ENCODE measurements around the gene IQSEC3.

The IQSEC3 gene

GRCh38 chr12:82740-83139 is 16.2 kb downstream of the IQSEC3 start:
- H3K79me1 ChIP-seq (replicated peaks; ENCODE audit: low read length, poor library complexity, severe bottlenecking) = no peaks in the 10 kb centered on the region
- H2AFZ ChIP-seq (ENCODE audit: low read depth, low read length) = no peak overlapping the region
- no peak overlapping the region for H2BK5ac ChIP-seq (ENCODE audit: low read depth, low read length, poor library complexity, severe bottlenecking)
- H3K9me3 ChIP-seq (ENCODE audit: control insufficient read depth, low read length) = no peaks in the 10 kb centered on the region
- 70% methylated on average over 7 of the region's 7 CpGs for WGBS
- H3K4me2 ChIP-seq (ENCODE audit: low read length, poor library complexity, severe bottlenecking) = no peak overlapping the region
- H3K4ac ChIP-seq (ENCODE audit: low read depth in 1 of 2, low read length in 2 of 2) = no peak overlapping the region
- H3K23ac ChIP-seq (ENCODE audit: low read length in 2 of 2) = no peak overlapping the region
- no peak overlapping the region for H2BK15ac ChIP-seq (ENCODE audit: low read depth, poor library complexity, severe bottlenecking)
- H3K36me3 ChIP-seq (ENCODE audit: control insufficient read depth in 1 of 2, insufficient read depth in 2 of 2, low read depth in 1 of 2, low read length in 2 of 2) = no peaks in the 10 kb centered on the region
- H3K14ac ChIP-seq (ENCODE audit: low read length in 2 of 2) = no peak overlapping the region
- H2AK5ac ChIP-seq (ENCODE audit: low read length, severe bottlenecking) = no peak overlapping the region
- H2BK120ac ChIP-seq (ENCODE audit: low read depth, low read length) = no peak overlapping the region
- H3K27ac ChIP-seq (ENCODE audit: low read length, poor library complexity, severe bottlenecking) = no peak overlapping the region
- H3K4me1 ChIP-seq (ENCODE audit: control insufficient read depth, insufficient read depth, low read depth, low read length) = peaks cover 16% of the 10 kb centered on the region
- no peak overlapping the region for H3K18ac ChIP-seq (ENCODE audit: low read depth in 1 of 2, low read length in 2 of 2)
- no peak overlapping the region for H2BK12ac ChIP-seq (ENCODE audit: low read length in 2 of 2)
- DNase-seq = no peak
- no peak overlapping the region for H4K91ac ChIP-seq (ENCODE audit: low read length)
- peaks cover 41 to 81% of the 10 kb centered on the region in 2 experiments for H3K27me3 ChIP-seq (ENCODE audit: control insufficient read depth in 1 of 2, insufficient read depth in 1 of 2, low read length in 2 of 2)
- no peak overlapping the region for H3K4me3 ChIP-seq (ENCODE audit: insufficient read depth in 1 of 2, low read depth in 1 of 2, low read length in 2 of 2)
- no peak overlapping the region for H4K8ac ChIP-seq (ENCODE audit: low read length)
- no peak overlapping the region for H3K9ac ChIP-seq (ENCODE audit: low read length)

GRCh38 chr12:84056-84455 is 17.5 kb downstream of the IQSEC3 start:
- Histone ChIP-seq H4K8ac (ENCODE audit: low read length) (no peak overlapping the region), H2BK15ac (ENCODE audit: low read depth, poor library complexity, severe bottlenecking) (no peak overlapping the region), H3K9me3 (ENCODE audit: control insufficient read depth, low read length) (peaks cover under 1% of the 10 kb centered on the region), H3K4ac (ENCODE audit: low read depth in 1 of 2, low read length in 2 of 2) (no peak overlapping the region), H2AK5ac (ENCODE audit: low read length, severe bottlenecking) (no peak overlapping the region), H2BK5ac (ENCODE audit: low read depth, low read length, poor library complexity, severe bottlenecking) (no peak overlapping the region), H3K27me3 (ENCODE audit: control insufficient read depth in 1 of 2, insufficient read depth in 1 of 2, low read length in 2 of 2) (peaks cover 37 to 76% of the 10 kb centered on the region in 2 experiments), H3K79me1 (replicated peaks; ENCODE audit: low read length, poor library complexity, severe bottlenecking) (no peaks in the 10 kb centered on the region), H3K9ac (ENCODE audit: low read length) (no peak overlapping the region), H2BK12ac (ENCODE audit: low read length in 2 of 2) (no peak overlapping the region), H2AFZ (ENCODE audit: low read depth, low read length) (no peak overlapping the region), H3K23ac (ENCODE audit: low read length in 2 of 2) (no peak overlapping the region), H3K36me3 (ENCODE audit: control insufficient read depth in 1 of 2, insufficient read depth in 2 of 2, low read depth in 1 of 2, low read length in 2 of 2) (no peaks in the 10 kb centered on the region), H3K14ac (ENCODE audit: low read length in 2 of 2) (no peak overlapping the region), H4K91ac (ENCODE audit: low read length) (no peak overlapping the region), H2BK120ac (ENCODE audit: low read depth, low read length) (no peak overlapping the region), H3K27ac (ENCODE audit: low read length, poor library complexity, severe bottlenecking) (no peak overlapping the region), H3K4me3 (ENCODE audit: insufficient read depth in 1 of 2, low read depth in 1 of 2, low read length in 2 of 2) (no peak overlapping the region), H3K4me1 (ENCODE audit: control insufficient read depth, insufficient read depth, low read depth, low read length) (peaks cover 12% of the 10 kb centered on the region), H3K4me2 (ENCODE audit: low read length, poor library complexity, severe bottlenecking) (no peak overlapping the region), H3K18ac (ENCODE audit: low read depth in 1 of 2, low read length in 2 of 2) (no peak overlapping the region)
- 69% methylated on average over 6 of the region's 6 CpGs for WGBS
- no peak for DNase-seq

GRCh38 chr12:85191-85666 is 18.7 kb downstream of the IQSEC3 start:
- peaks cover 11% of the 10 kb centered on the region for H3K9me3 ChIP-seq (ENCODE audit: control insufficient read depth, low read length)
- no peak overlapping the region for H3K4me3 ChIP-seq (ENCODE audit: insufficient read depth in 1 of 2, low read depth in 1 of 2, low read length in 2 of 2)
- H2BK5ac ChIP-seq (ENCODE audit: low read depth, low read length, poor library complexity, severe bottlenecking) = no peak overlapping the region
- H2BK120ac ChIP-seq (ENCODE audit: low read depth, low read length) = no peak overlapping the region
- H3K4me2 ChIP-seq (ENCODE audit: low read length, poor library complexity, severe bottlenecking) = no peak overlapping the region
- no peak overlapping the region for H4K91ac ChIP-seq (ENCODE audit: low read length)
- no peak overlapping the region for H3K23ac ChIP-seq (ENCODE audit: low read length in 2 of 2)
- H2BK15ac ChIP-seq (ENCODE audit: low read depth, poor library complexity, severe bottlenecking) = no peak overlapping the region
- whole genome bisulfite sequencing = 79% methylated on average over 9 of the region's 9 CpGs
- H3K9ac ChIP-seq (ENCODE audit: low read length) = no peak overlapping the region
- H2BK12ac ChIP-seq (ENCODE audit: low read length in 2 of 2) = no peak overlapping the region
- H3K4ac ChIP-seq (ENCODE audit: low read depth in 1 of 2, low read length in 2 of 2) = no peak overlapping the region
- H3K36me3 ChIP-seq (ENCODE audit: control insufficient read depth in 1 of 2, insufficient read depth in 2 of 2, low read depth in 1 of 2, low read length in 2 of 2) = no peaks in the 10 kb centered on the region
- no peak overlapping the region for H2AFZ ChIP-seq (ENCODE audit: low read depth, low read length)
- H3K18ac ChIP-seq (ENCODE audit: low read depth in 1 of 2, low read length in 2 of 2) = no peak overlapping the region
- H3K27me3 ChIP-seq (ENCODE audit: control insufficient read depth in 1 of 2, insufficient read depth in 1 of 2, low read length in 2 of 2) = peaks cover 25 to 64% of the 10 kb centered on the region in 2 experiments
- H3K27ac ChIP-seq (ENCODE audit: low read length, poor library complexity, severe bottlenecking) = no peak overlapping the region
- H3K79me1 ChIP-seq (replicated peaks; ENCODE audit: low read length, poor library complexity, severe bottlenecking) = no peaks in the 10 kb centered on the region
- no peak overlapping the region for H2AK5ac ChIP-seq (ENCODE audit: low read length, severe bottlenecking)
- H3K14ac ChIP-seq (ENCODE audit: low read length in 2 of 2) = no peak overlapping the region
- no peak for DNase-seq
- H3K4me1 ChIP-seq (ENCODE audit: control insufficient read depth, insufficient read depth, low read depth, low read length) = peaks cover 10% of the 10 kb centered on the region
- H4K8ac ChIP-seq (ENCODE audit: low read length) = no peak overlapping the region

GRCh38 chr12:87315-87714 is 20.7 kb downstream of the IQSEC3 start:
- Histone ChIP-seq H3K4ac (ENCODE audit: low read depth in 1 of 2, low read length in 2 of 2) (no peak overlapping the region), H3K4me1 (ENCODE audit: control insufficient read depth, insufficient read depth, low read depth, low read length) (peaks cover 12% of the 10 kb centered on the region), H3K18ac (ENCODE audit: low read depth in 1 of 2, low read length in 2 of 2) (no peak overlapping the region), H3K14ac (ENCODE audit: low read length in 2 of 2) (no peak overlapping the region), H3K27ac (ENCODE audit: low read length, poor library complexity, severe bottlenecking) (peak overlapping the region; percentile 86), H3K36me3 (ENCODE audit: control insufficient read depth in 1 of 2, insufficient read depth in 2 of 2, low read depth in 1 of 2, low read length in 2 of 2) (no peaks in the 10 kb centered on the region), H2BK12ac (ENCODE audit: low read length in 2 of 2) (no peak overlapping the region), H2BK5ac (ENCODE audit: low read depth, low read length, poor library complexity, severe bottlenecking) (no peak overlapping the region), H2BK15ac (ENCODE audit: low read depth, poor library complexity, severe bottlenecking) (no peak overlapping the region), H3K9me3 (ENCODE audit: control insufficient read depth, low read length) (peaks cover 11% of the 10 kb centered on the region), H3K4me2 (ENCODE audit: low read length, poor library complexity, severe bottlenecking) (no peak overlapping the region), H2AFZ (ENCODE audit: low read depth, low read length) (no peak overlapping the region), H3K23ac (ENCODE audit: low read length in 2 of 2) (no peak overlapping the region), H2AK5ac (ENCODE audit: low read length, severe bottlenecking) (peak overlapping the region; percentile 67), H4K8ac (ENCODE audit: low read length) (no peak overlapping the region), H3K4me3 (ENCODE audit: insufficient read depth in 1 of 2, low read depth in 1 of 2, low read length in 2 of 2) (no peak overlapping the region), H3K27me3 (ENCODE audit: control insufficient read depth in 1 of 2, insufficient read depth in 1 of 2, low read length in 2 of 2) (peaks cover 10 to 44% of the 10 kb centered on the region in 2 experiments), H4K91ac (ENCODE audit: low read length) (no peak overlapping the region), H2BK120ac (ENCODE audit: low read depth, low read length) (no peak overlapping the region), H3K79me1 (replicated peaks; ENCODE audit: low read length, poor library complexity, severe bottlenecking) (no peaks in the 10 kb centered on the region), H3K9ac (ENCODE audit: low read length) (no peak overlapping the region)
- WGBS = 60% methylated on average over 2 of the region's 2 CpGs
- no peak for DNase-seq
